Activated T-cell treated with anti-CD3 and anti-CD28 coated beads for 48 hours (primary cell): ENCODE results near the gene CACNA1H.

Experiments
- DNase-seq: peaks from one replicate; pipeline ENCODE4 v3.0.0-alpha.2; 2020; ENCODE audit warnings: low read depth

CACNA1H gene

GRCh38 chr16:1152651-1153259, at the start of gene CACNA1H:
CACNA1H (plus strand) TSS chr16:1153106; CDS start chr16:1153738, 632 bp downstream.
- peak; percentile 43 for DNase-seq

GRCh38 chr16:1103636-1103980, 49.3 kb upstream of the CACNA1H start:
- DNase-seq: no peak

DNA sequence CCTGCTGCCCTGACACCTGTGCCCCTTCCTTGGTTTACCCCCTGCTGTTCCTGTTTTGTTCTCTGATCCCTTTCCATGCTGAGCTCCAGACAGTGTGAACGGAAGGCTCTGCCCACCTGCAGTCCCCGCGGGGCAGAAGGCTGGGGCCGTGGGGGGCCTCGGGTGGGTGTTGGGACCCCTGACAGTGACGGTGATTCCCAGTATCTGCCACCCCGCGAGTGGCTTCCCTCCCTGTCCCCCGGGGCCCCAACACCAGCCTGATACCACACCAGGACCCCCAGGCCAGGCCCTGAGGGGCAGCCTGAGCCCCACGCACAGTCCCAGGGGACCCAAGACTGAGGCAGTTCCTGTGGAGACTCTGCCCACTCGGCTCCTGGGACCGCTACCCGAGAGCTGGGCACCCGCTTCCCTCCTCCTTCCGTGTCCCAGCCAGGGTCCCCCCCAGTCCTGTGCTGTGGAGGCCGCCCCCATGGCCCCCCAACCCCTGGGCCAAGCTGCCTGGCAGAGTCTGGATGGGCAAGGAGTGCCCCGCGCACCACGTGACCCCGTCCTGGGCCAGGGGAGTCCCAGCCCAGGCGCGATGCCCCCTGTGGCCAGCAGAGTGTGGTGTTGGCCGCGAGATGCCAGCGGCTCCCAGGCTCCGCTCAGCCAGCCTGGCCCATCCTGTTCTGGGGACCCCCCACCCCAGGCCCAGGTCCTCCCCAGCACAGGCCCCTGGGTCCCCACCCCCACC, 46.9 kb upstream of the CACNA1H start:
- peak; percentile 51 for DNase-seq

GRCh38 chr16:1106659-1107058, 46.2 kb upstream of the CACNA1H start:
- DNase-seq: no peak

GRCh38 chr16:1107141-1107540, 45.8 kb upstream of the CACNA1H start:
- DNase-seq: no peak

DNA sequence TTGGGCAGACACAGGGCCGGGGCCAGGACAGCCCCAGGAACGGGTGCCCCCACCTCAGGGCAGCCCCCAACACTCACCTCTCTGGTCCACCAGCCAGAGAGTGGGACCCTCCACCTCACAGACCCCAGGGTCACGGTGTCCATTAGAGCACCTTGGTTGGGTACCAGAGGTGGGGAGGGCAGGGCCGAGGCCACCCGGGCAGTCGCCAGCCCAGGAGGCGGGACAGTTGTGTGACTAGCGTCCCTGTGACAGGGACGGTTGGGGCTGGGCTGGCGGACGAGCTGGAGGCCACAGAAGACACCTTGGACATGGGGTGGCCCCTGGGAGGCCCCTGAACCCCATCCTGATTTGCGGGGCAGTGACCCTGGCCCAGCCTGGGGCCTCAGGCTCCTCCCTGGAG, 45.2 kb upstream of the CACNA1H start:
- DNase-seq: no peak

DNA sequence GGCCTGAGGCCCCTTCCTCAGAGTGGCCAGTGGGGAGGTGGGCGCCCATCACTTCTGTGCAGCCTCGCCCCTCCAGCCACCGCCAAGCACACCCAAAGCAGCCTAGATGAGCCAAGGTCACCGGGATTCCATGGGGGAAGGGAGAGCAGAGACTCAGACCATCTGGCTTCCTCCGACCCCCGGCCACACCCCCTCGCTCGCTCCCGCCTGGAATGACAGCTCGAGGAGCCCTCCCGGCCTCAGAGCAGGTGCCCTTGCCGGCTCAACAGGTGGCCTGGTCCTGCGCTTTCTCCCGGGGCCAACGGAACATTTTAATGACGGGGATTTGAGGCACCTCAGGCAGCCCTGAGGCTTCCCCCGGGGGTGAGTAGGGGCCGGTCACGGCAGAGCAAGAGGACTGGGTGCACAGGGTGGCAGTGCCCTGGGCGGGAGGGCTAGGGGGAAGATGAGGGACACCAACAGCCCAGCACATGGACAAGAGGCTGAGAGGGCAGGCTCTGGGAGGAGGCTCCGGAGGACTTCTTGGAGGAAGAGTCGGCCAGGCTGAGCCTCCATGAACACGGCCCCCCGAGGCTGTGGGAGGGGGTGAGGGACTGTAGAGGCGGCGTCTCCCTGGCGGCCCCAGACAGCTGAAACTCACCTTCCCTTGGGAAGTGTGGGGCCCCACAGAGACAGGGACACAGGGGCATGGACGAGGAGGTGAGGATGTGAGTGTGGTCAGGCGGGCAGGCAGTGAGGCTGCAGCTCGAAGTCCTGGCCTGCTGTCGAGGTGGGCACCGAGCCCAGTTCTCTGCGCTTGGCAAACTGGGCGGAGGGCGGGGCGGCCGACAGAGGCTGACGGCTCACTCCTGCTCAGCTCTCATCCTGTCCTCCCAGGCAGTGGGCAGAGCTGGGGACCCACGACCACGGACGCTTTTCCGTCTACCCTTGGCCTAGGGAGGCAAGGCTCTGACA, 44.3 kb upstream of the CACNA1H start:
- DNase-seq: no peak

DNA sequence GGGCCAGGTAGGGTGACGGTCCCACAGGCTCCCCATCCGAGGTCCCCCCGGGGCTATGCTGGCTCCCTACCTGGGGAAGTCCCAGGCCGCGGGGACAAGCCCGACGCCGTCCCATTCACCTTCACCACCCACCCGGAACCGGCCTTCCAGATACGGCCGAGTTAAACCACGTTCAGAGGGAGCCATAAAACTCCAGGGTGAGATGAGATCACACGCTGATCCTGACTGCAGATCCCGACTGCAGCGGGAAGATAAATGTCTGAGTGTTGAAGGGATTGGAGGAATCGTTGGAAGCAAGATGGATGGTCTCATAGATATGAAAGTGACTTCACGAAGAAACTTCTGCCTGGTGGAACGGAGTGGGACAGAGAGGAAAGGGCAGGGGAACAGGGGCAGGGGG, 43.3 kb upstream of the CACNA1H start:
- DNase-seq: no peak

- DNase-seq: no peak
These were observed 40.3 kb upstream of the CACNA1H start for GRCh38 chr16:1112506-1113184.

DNA sequence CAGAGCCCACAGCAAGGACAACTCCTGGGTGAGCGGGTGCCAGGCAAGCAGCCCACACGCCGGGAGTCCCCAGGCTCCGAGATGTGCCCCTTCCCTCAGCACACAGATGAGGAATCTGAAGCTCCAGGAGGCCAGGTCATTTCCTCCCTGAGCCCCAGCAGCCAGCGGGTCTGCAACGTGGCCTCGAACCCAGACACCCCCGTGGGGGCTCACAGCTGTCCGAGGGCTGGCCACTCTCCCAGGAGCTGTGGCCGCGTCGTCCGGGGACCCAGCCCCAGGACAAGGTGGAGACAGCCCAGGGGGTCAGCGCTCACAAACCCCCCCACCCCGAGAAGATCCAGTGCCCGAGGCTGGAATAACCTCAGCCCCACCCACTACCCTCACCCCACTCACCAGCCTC, 39.4 kb upstream of the CACNA1H start:
- no peak for DNase-seq

DNA sequence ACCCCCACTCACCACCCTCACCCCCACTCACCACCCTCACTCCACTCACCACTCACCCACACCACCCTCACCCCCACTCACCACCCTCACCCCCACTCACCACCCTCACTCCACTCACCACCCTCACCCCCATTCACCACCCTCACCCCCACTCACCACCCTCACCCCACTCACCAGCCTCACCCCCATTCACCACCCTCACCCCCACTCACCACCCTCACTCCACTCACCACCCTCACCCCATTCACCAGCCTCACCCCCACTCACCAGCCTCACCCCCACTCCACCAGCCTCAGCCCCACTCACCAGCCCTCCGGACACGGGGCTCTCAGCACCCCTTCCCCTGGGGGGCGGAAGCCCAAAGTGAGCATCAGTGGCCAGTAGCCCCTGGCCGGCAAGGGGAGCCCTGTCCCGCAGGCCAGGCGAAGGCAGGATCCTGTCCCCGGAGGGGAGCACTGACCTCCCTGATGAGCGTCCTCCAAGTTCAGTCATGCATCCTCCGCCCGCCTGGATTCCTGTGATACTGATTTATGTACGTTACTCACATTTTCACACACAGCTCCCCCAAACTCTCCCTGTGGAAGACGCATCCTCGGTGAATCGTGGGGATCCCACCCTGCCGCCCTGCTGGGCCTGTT, 38.9 kb upstream of the CACNA1H start:
- DNase-seq: no peak

DNA sequence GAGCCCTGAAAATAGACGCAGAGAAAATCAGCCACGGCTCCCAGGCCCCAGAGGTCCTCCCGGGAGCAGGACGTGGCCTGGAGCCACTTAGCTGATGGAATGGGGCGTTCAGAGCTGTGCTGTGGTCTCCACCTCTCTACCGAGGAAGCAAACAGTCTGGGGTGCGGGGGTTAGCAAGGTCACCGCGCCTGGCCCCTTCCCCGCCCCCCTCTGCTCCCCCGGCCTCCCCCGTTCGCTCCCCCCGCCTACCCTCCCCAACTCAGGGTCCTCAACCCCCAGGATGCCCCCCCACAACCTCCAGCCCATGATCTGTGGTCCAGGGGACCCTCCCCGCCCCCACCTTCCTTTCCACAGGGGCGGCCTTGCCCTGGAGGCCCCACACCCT, 36.2 kb upstream of the CACNA1H start:
- no peak for DNase-seq

DNA sequence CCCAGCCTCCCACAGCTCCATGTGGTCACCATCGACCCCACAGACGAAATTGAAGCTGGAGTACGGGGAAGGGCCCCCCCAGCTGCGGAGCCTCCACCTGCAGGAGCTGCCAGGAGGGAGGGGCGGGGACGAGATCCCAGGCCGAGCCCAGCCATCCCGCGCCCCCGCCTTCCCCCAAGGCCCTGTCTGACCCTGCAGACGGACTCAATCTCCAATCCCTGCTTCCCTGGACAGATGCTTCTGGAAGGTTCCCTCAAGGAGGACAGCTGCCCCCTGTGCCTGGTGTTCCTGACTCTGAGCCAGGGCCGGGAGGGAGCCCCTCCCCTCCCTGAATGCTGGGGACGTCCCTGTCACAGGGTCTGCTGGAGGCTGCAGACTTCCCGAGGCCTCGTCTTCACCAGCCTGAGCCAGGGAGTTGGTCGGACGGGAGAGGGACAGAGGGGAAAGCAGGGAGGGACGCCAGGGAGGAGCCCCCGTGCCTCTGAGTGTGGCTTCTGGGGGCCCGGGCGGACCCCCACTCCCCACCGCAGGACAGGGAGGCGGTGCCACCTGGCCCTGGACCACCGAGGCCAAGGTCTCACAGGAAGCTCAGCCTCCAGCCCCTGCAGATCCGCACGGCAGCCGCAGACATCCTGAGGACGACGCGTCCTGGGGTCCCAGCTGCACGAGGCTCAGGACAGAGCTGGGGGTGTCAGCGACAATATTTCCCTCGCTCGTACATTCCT, 35.6 kb upstream of the CACNA1H start:
- no peak for DNase-seq

DNA sequence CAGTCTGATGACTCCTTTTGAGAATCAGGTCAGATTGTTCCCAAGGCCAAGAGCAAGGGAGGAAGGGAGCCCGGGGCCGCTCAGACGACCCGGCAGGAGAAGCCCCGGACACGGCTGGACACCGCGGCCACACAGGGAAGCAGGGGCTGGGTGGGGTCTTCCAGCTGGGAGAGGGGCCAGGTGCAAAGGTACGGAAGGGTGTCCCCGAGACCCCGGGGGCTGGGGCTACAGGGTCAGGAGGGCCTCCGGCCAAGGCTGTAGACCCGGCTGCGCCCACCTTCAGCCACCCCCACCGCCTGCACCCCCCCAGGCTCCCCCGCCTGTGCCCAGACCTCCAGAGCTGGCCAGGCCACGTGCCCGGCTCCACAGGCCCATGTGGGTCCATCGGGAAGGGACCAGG, 35.0 kb upstream of the CACNA1H start:
- no peak for DNase-seq

DNA sequence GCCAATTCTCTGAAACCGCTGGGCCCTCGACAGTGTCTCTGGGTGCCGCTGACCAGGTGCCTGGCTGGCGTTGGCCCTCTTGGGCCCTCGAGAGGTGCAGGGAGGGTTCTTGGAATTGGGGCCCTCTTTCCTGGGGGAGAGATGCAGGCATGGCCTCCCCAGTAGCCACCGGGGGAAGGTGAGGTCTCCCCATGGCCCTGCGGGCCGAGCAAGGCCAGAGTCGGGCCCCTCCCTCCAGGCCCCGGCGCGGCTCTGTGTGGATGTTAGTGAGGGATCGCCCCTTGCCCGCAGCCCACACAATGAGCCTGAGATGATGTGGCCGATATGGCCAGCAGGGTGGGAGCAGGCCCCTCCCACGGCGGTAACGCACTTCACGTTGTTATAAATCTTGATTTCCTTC, 33.8 kb upstream of the CACNA1H start:
- no peak for DNase-seq

DNA sequence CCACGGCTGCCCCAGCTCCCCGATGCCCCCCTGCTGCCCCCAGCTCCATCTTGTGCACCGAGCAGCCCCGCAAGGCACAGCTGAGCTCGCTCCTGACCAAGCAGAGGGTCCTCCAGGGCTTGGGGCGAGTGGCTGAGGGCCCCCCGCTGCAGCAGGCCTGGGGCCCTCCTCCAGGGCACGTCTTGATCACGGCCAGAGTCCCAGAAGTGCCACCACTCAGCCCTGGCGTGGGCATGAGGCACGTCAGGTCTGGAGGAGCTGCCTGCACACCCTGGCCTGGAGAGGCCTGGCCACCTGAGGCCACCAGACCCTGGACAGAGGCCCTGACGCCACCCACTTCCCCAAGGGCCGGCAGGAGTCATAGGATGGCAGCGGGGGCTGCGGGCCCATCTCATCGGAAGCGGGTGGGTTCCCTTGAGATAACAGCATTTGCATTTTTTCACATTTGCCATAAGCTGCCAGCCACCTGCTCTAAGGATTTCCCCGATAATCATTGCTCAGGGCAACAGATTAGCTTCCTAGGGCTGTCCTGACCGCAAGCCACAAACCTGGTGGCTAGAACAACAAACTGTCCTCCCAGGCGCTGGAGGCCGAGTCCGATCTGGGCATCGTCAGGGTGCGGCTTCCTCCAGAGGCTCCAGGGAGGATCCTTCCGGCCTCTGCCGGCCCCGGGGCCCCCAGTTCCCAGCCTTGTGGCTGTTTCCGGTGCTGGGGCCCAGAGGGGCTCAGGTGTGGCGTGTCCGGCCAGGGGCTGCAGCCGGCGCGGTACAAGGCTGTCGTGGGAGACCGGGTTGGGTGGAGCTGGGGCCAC, 32.9 kb upstream of the CACNA1H start:
- no peak for DNase-seq

- DNase-seq: no peak
These were observed 32.3 kb upstream of the CACNA1H start for GRCh38 chr16:1120577-1120941.

DNA sequence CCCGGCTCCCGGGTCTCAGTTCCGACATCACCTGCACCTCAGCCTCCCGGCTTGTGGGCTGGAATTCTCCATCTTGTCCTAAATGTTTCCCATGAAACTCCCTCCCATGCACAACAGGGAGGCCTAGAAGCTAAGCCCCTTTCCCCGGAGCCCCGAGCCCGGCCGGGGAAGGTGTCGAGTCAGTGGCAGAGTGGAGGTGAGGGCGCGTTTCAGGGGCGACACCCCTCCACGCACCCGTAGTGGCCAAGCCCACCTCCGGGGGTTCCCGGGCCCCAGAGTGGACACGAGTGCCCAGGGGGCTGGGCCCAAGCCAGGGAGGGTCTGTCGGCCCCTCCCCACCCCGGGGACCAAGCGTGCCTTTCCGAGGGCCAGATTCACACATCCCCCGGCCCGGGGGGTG, 31.9 kb upstream of the CACNA1H start:
- DNase-seq: no peak

- DNase-seq: no peak
These were observed 31.1 kb upstream of the CACNA1H start for GRCh38 chr16:1121601-1122397.

DNA sequence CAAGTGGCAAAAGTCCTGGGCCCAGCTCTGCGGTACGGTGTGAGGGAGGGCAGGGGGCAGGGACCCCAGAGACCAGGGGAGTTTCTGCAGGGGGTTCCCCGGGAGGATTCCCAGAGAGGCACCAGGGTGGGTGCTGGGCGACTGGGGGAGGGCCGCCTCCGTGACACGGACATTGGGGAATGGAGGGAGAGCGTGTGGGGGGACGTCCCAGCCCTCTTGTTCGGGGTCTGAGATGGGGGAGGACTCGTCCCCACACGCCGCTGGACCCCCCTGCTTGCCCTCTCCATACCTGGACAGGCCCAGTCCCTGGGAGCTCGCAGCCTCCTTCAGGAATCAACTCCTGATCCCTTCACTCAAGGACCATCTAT, 30.5 kb upstream of the CACNA1H start:
- no peak for DNase-seq
